Keratinocyte (primary cell): Measurements from ENCODE around the gene LRRC18. TPM values are rescaled to one million over a fixed set of nuclear protein-coding genes. Genes with fewer than 3 reads are reported as not detected.

ENCODE experiments used
- DNase-seq: peaks from one replicate; pipeline ENCODE4 v3.0.0-alpha.2; 2011; ENCODE audit warnings: low read depth, missing footprints, low spot score
- FAIRE-seq: peaks from 2 replicates; lab custom pipeline; 2011; peaks lifted over from hg19 to GRCh38; lab: Jason Lieb, UNC
- H2AFZ ChIP-seq: 2 replicates; pipeline ENCODE4 v1.6.0; 2012; ENCODE audit warnings: low read length, control low read depth, inconsistent platforms; ENCODE audit not compliant: control insufficient read depth
- H3K27ac ChIP-seq: 2 replicates; pipeline ENCODE4 v1.5.1; 2011; ENCODE audit warnings: low read length; ENCODE audit not compliant: control insufficient read depth, insufficient read depth
- H3K27me3 ChIP-seq: 3 replicates; pipeline ENCODE4 v1.6.0; 2011; ENCODE audit warnings: low read length; ENCODE audit not compliant: control insufficient read depth, insufficient read depth; ENCODE audit errors: extremely low read depth
- H3K36me3 ChIP-seq, 2 experiments: 2 replicates in 1 of 2; 3 replicates in 1 of 2; pipeline ENCODE4 v1.5.1; 2011; ENCODE audit warnings: low read length in 2 of 2, mild to moderate bottlenecking in 1 of 2; ENCODE audit not compliant: control insufficient read depth in 2 of 2, insufficient read depth in 2 of 2; ENCODE audit errors: extremely low read depth in 1 of 2
- H3K4me1 ChIP-seq: 3 replicates; pipeline ENCODE4 v1.5.1; 2011; ENCODE audit warnings: low read length; ENCODE audit not compliant: control insufficient read depth, insufficient read depth; ENCODE audit errors: extremely low read depth
- H3K4me2 ChIP-seq: 3 replicates; pipeline ENCODE4 v1.6.0; 2011; ENCODE audit warnings: low read depth, low read length; ENCODE audit not compliant: control insufficient read depth, insufficient read depth; ENCODE audit errors: extremely low read depth
- H3K4me3 ChIP-seq, 3 experiments: fragments of 200-600 bp in 1 of 3; sonication (generic) in 1 of 3; 2 replicates in 2 of 3; 3 replicates in 1 of 3; pipeline ENCODE4 v1.5.1; 2011 to 2016; ENCODE audit warnings: low read length in 3 of 3, mild to moderate bottlenecking in 3 of 3, control low read depth in 2 of 3, inconsistent platforms in 1 of 3, low read depth in 1 of 3, mixed read lengths in 1 of 3, mixed run types in 1 of 3, moderate library complexity in 1 of 3; ENCODE audit not compliant: control insufficient read depth in 2 of 3, insufficient read depth in 2 of 3; ENCODE audit errors: extremely low read depth in 1 of 3
- H3K79me2 ChIP-seq: 2 replicates; pipeline ENCODE4 v1.6.0; 2012; ENCODE audit warnings: low read length; ENCODE audit not compliant: control insufficient read depth, insufficient read depth
- H3K9ac ChIP-seq: 3 replicates; pipeline ENCODE4 v1.6.0; 2011; ENCODE audit warnings: low read length; ENCODE audit not compliant: control insufficient read depth, insufficient read depth; ENCODE audit errors: extremely low read depth
- H3K9me1 ChIP-seq: 3 replicates; pipeline ENCODE4 v1.6.0; 2011; ENCODE audit warnings: low read length; ENCODE audit not compliant: control insufficient read depth, insufficient read depth; ENCODE audit errors: extremely low read depth
- H3K9me3 ChIP-seq: 2 replicates; pipeline ENCODE4 v1.5.1; 2012; ENCODE audit warnings: low read depth, low read length; ENCODE audit not compliant: control insufficient read depth
- H4K20me1 ChIP-seq: 3 replicates; pipeline ENCODE4 v1.6.0; 2011; ENCODE audit warnings: low read length; ENCODE audit not compliant: control insufficient read depth, insufficient read depth; ENCODE audit errors: extremely low read depth
- CTCF ChIP-seq, 3 experiments: IDR thresholded peaks in 1 of 3; conservative IDR thresholded peaks in 1 of 3; optimal IDR thresholded peaks in 1 of 3; 2 replicates in 2 of 3; 3 replicates in 1 of 3; pipeline versions ENCODE3 to v1.5.1; 2011; ENCODE audit warnings: low read length in 3 of 3, mild to moderate bottlenecking in 3 of 3, moderate library complexity in 2 of 3, control low read depth in 1 of 3, inconsistent platforms in 1 of 3; ENCODE audit not compliant: insufficient read depth in 2 of 3; ENCODE audit errors: extremely low read depth in 1 of 3
- EZH2 ChIP-seq: IDR thresholded peaks from one replicate; pipeline ENCODE4 v1.6.1; 2012; ENCODE audit warnings: inconsistent platforms, mild to moderate bottlenecking, low read length, moderate library complexity
- dilution Hi-C: fragments of 300-500 bp; cut with MboI; formaldehyde crosslinking; loops from one replicate; pipeline ENCODE4 v1.7.0; 2020; ENCODE audit warnings: low sequenced_read_pairs; ENCODE audit not compliant: extremely low pct_ligation_motif_present
- polyA plus RNA-seq, 5 experiments: library from polyadenylated mRNA; depleted of rRNA in 3 of 5; stranded (reverse) in 3 of 5; stranded (forward) in 1 of 5; unstranded in 1 of 5; fragments of >200 nt; gene quantifications; 1 replicate in 1 of 5; 2 replicates in 3 of 5; 3 replicates in 1 of 5; pipeline versions ENCODE4 v1.2.1 to v1.2.3, GENCODE V29; 2011 to 2012; ENCODE audit warnings: missing spikeins in 2 of 5, low read depth in 1 of 5, low replicate concordance in 1 of 5

LRRC18 gene
- polyA plus RNA-seq, 1 donor (not counting 4 experiments of a cell fraction or from before 2014, with no cell fraction given) = not detected

DNA sequence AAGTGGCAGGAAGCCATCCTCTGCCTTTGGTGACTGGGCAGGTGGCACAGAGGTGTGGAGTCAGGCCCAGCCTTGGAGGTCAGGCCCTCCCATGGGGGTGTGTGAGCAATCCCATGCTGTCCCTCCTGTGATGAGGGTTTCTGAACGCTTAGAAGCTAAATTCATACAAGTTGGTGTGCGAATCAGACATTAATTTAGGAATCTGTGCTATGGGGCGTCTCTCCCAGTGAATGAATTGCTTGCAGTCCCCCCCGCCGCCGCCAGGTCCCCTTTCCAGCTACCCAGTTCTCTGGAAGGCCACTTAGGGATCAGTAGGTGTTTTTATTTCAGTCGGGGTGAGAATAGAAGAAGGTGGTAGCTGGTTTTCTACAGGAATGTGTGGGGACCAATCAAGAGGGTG is 37.5 kb downstream of the LRRC18 start:
- no peaks in the 10 kb centered on the region for H3K36me3 ChIP-seq
- dilution Hi-C loops = no loop called here
- H3K9me1 ChIP-seq = no peaks in the 10 kb centered on the region
- H3K9ac ChIP-seq = no peak overlapping the region
- FAIRE-seq = no peak
- H3K4me2 ChIP-seq = no peak overlapping the region
- H3K27me3 ChIP-seq = no peaks in the 10 kb centered on the region
- no peaks in the 10 kb centered on the region for H3K79me2 ChIP-seq
- no peak overlapping the region for H3K4me3 ChIP-seq
- H2AFZ ChIP-seq = no peak overlapping the region
- H3K4me1 ChIP-seq = no peaks in the 10 kb centered on the region
- no peaks in the 10 kb centered on the region for H4K20me1 ChIP-seq
- H3K27ac ChIP-seq = no peak overlapping the region
- no peak for DNase-seq
- H3K9me3 ChIP-seq = no peaks in the 10 kb centered on the region
- TF ChIP-seq CTCF (optimal IDR thresholded peaks at IDR 0.05 in 1 of 3, IDR thresholded peaks at IDR 0.05 in 1 of 3, conservative IDR thresholded peaks at IDR 0.05 in 1 of 3; ENCODE audit: extremely low read depth in 1 of 3, insufficient read depth in 2 of 3, low read length in 3 of 3) (no peak), EZH2 (no peak)

DNA sequence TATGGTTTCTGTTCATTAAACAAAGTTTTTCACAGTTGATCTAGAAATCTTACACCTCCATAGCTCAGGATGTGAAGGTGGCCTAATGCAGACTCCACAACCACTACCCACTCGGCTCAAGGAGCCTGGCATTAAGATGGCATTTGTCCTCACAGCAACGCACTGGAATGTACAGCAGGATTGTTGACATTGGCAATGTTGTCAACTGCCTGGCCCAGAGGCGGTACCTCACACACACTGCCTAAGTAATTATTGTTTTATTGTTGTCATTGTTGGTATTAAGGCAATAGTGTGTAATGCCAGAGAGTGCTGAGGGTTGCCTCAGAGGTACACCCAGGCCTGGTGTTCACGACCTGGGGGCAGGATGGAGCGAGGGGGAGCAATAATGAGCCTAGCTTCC is 38.3 kb downstream of the LRRC18 start:
- no peak overlapping the region for H2AFZ ChIP-seq
- H3K4me1 ChIP-seq = no peaks in the 10 kb centered on the region
- no peaks in the 10 kb centered on the region for H3K9me3 ChIP-seq
- no peaks in the 10 kb centered on the region for H3K79me2 ChIP-seq
- H3K9me1 ChIP-seq = no peaks in the 10 kb centered on the region
- FAIRE-seq = no peak
- dilution Hi-C loops = no loop called here
- no peak overlapping the region for H3K4me2 ChIP-seq
- no peak overlapping the region for H3K4me3 ChIP-seq
- no peak overlapping the region for H3K27ac ChIP-seq
- no peak overlapping the region for H3K9ac ChIP-seq
- H3K36me3 ChIP-seq = no peaks in the 10 kb centered on the region
- H4K20me1 ChIP-seq = no peaks in the 10 kb centered on the region
- no peak for TF ChIP-seq EZH2
- TF ChIP-seq CTCF (optimal IDR thresholded peaks at IDR 0.05 in 1 of 3, IDR thresholded peaks at IDR 0.05 in 1 of 3, conservative IDR thresholded peaks at IDR 0.05 in 1 of 3; ENCODE audit: extremely low read depth in 1 of 3, insufficient read depth in 2 of 3, low read length in 3 of 3) = no peak
- H3K27me3 ChIP-seq = no peaks in the 10 kb centered on the region
- no peak for DNase-seq
